Activated T-cell treated with anti-CD3 and anti-CD28 coated beads, Interleukin-2, amount 50 U/mL, for 24 hours (primary cell): ENCODE data around the gene KCNN3.

Experiments used
- DNase-seq: peaks from one replicate; pipeline ENCODE4 v3.0.0-alpha.2; 2020
- H3K27ac Mint-ChIP-seq: 2 replicates; pipeline ENCODE4 v1.8.0; 2020; ENCODE audit warnings: mild to moderate bottlenecking, mixed read lengths
- H3K27me3 Mint-ChIP-seq: 2 replicates; pipeline ENCODE4 v1.8.0; 2020; ENCODE audit warnings: mixed read lengths
- H3K36me3 Mint-ChIP-seq: 2 replicates; pipeline ENCODE4 v1.8.0; 2020; ENCODE audit warnings: low read depth, mixed read lengths
- H3K4me1 Mint-ChIP-seq: 2 replicates; pipeline ENCODE4 v1.8.0; 2020; ENCODE audit warnings: low read depth, mixed read lengths
- H3K4me3 Mint-ChIP-seq: 2 replicates; pipeline ENCODE4 v1.8.0; 2020; ENCODE audit warnings: mild to moderate bottlenecking, moderate library complexity, mixed read lengths
- H3K9me3 Mint-ChIP-seq: 2 replicates; pipeline ENCODE4 v1.8.0; 2020; ENCODE audit warnings: mixed read lengths

Gene KCNN3

GRCh38 chr1:154669464-154670282 lies 200.4 kb downstream of the KCNN3 start:
- Mint-ChIP-seq H3K27me3 (no peaks in the 10 kb centered on the region), H3K27ac (no peak overlapping the region), H3K36me3 (no peaks in the 10 kb centered on the region), H3K9me3 (no peaks in the 10 kb centered on the region), H3K4me3 (no peak overlapping the region), H3K4me1 (peaks cover 22% of the 10 kb centered on the region)
- DNase-seq = peak; percentile 79

GRCh38 chr1:154666051-154666790 lies 203.9 kb downstream of the KCNN3 start:
- no peaks in the 10 kb centered on the region for H3K36me3 Mint-ChIP-seq
- H3K27ac Mint-ChIP-seq = no peak overlapping the region
- H3K4me3 Mint-ChIP-seq = no peak overlapping the region
- peaks cover 5% of the 10 kb centered on the region for H3K4me1 Mint-ChIP-seq
- no peaks in the 10 kb centered on the region for H3K27me3 Mint-ChIP-seq
- DNase-seq = no peak
- H3K9me3 Mint-ChIP-seq = no peaks in the 10 kb centered on the region

GRCh38 chr1:154664331-154665002 lies 205.6 kb downstream of the KCNN3 start:
- H3K4me1 Mint-ChIP-seq = no peaks in the 10 kb centered on the region
- peaks cover 5% of the 10 kb centered on the region for H3K27me3 Mint-ChIP-seq
- H3K27ac Mint-ChIP-seq = no peak overlapping the region
- no peak for DNase-seq
- H3K9me3 Mint-ChIP-seq = no peaks in the 10 kb centered on the region
- H3K36me3 Mint-ChIP-seq = no peaks in the 10 kb centered on the region
- no peak overlapping the region for H3K4me3 Mint-ChIP-seq

DNA sequence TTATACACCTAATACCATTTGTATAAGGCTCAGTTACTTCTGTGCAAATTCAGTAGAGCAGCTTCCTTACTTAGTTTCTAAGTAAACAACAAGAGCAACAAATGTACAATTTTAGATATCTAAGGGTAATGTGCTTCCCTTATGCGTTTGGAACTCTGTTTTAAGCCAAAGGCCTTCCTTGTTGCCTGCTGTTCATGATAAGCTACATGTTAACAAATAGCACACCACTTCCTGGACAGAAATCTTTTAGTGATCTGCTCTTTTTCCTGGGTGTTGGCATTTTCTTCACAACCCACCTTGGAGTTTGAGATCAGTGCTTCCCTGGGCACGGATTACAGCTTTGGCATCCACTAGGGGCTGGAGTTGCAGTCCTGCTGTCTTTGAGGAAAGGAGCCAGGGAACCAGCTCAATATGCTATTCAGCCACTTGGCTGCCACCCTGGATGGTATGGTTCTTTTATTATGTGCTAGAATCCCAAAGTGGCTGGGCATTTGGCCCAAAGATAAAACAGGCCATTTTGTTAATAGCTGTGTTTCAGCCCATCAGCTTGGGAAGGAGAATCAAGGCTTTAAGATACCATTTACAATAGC lies 206.5 kb downstream of the KCNN3 start:
- Mint-ChIP-seq H3K4me1 (no peaks in the 10 kb centered on the region), H3K27me3 (peaks cover 9% of the 10 kb centered on the region), H3K27ac (no peak overlapping the region), H3K36me3 (no peaks in the 10 kb centered on the region), H3K4me3 (no peak overlapping the region), H3K9me3 (no peaks in the 10 kb centered on the region)
- no peak for DNase-seq

GRCh38 chr1:154661110-154661509 lies 209.0 kb downstream of the KCNN3 start:
- Mint-ChIP-seq H3K4me1 (no peaks in the 10 kb centered on the region), H3K36me3 (no peaks in the 10 kb centered on the region), H3K4me3 (no peak overlapping the region), H3K9me3 (no peaks in the 10 kb centered on the region), H3K27ac (no peak overlapping the region), H3K27me3 (peaks cover 24% of the 10 kb centered on the region)
- no peak for DNase-seq

DNA sequence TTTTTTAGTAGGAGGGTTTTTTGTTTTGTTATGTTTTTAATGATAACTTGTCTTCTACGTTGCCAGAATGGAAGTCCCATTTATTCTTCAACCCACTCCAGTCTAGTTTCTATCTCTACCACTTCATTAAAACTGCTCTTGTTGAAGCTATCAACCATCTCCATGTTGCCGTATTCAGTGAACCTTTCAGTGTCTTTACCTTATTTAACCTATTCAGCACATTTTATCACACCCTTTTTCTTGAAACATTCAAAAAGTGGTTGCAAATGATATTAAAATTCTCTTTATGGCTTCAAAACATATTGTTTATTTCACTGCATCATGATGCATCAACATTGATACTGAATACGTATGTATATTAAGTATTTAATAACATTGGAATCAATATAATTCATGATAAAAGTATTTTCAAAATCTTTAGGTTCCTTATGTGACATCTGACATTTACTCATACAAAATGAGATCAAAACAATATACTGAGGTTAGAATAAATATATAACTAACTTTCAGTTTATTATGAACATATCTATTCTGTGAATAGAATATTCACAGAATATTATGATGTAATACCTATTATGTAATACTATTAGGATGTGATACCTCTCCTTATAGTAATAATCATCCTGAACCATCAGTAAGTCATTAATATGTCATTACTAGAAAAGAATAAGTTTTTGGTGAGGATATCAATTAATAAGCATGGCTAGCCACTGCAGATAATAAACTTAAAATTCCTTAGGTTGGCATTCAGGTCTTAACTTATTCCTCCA lies 210.1 kb downstream of the KCNN3 start:
- Mint-ChIP-seq H3K27me3 (peaks cover 24% of the 10 kb centered on the region), H3K9me3 (no peaks in the 10 kb centered on the region), H3K4me1 (no peaks in the 10 kb centered on the region), H3K36me3 (no peaks in the 10 kb centered on the region), H3K27ac (no peak overlapping the region), H3K4me3 (no peak overlapping the region)
- no peak for DNase-seq

GRCh38 chr1:154657556-154657955 lies 212.5 kb downstream of the KCNN3 start:
- Mint-ChIP-seq H3K4me1 (no peaks in the 10 kb centered on the region), H3K4me3 (no peak overlapping the region), H3K9me3 (no peaks in the 10 kb centered on the region), H3K27me3 (peaks cover 24% of the 10 kb centered on the region), H3K36me3 (no peaks in the 10 kb centered on the region), H3K27ac (no peak overlapping the region)
- DNase-seq = no peak

GRCh38 chr1:154652893-154653292 lies 217.2 kb downstream of the KCNN3 start:
- no peaks in the 10 kb centered on the region for H3K36me3 Mint-ChIP-seq
- no peak for DNase-seq
- H3K4me1 Mint-ChIP-seq = no peaks in the 10 kb centered on the region
- no peak overlapping the region for H3K27ac Mint-ChIP-seq
- H3K27me3 Mint-ChIP-seq = peaks cover 18% of the 10 kb centered on the region
- no peak overlapping the region for H3K4me3 Mint-ChIP-seq
- H3K9me3 Mint-ChIP-seq = no peaks in the 10 kb centered on the region
